Stimulated activated CD4-positive, alpha-beta T cell treated with anti-CD3 and anti-CD28 coated beads, TNF-alpha, amount 100 ng/mL, for 48 hours (primary cell): ENCODE measurements around the gene ACD.

Experiments used
- DNase-seq, 3 donors: peaks; one replicate each; pipeline ENCODE4 v3.0.0-alpha.2; 2020; ENCODE audit warnings: low read depth in 3 of 3

The ACD gene

DNA sequence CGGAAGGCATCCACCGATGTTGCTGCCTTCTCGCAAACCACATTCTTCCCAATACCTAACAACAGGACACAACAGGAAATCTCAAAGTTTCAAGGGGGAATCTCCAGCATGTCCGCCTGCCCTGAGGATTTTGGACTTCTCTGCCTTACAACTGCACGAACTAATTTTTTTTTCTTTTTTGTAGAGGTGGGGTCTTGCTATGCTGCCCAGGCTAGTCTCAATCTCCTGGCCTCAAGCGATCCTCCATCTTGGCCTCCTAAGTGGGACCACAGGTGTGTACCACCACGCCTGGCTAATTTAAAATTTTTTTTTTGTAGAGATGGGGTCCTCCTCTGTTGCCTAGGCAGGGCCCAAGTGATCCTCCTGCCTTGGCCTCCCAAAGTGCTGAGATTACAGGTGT lies 15.9 kb upstream of the ACD start:
- DNase-seq: no peak

DNA sequence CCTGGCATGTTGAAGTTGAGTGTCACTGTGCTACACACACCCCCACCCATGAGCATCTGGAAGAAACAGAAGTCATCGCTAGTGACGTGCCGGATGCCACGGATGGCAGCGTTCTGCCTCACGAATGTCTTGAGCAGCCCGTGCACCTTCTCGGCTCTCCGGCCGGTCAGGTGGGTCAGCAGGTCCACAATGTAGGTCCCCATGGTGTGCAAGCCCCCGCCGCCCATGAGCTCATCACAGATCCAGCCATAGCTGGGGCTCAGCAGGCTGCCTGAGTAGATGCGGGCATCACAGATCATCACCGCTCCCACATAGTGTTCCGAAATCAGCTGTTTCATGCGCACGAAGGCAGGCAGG lies 15.5 kb upstream of the ACD start:
- DNase-seq: no peak

DNA sequence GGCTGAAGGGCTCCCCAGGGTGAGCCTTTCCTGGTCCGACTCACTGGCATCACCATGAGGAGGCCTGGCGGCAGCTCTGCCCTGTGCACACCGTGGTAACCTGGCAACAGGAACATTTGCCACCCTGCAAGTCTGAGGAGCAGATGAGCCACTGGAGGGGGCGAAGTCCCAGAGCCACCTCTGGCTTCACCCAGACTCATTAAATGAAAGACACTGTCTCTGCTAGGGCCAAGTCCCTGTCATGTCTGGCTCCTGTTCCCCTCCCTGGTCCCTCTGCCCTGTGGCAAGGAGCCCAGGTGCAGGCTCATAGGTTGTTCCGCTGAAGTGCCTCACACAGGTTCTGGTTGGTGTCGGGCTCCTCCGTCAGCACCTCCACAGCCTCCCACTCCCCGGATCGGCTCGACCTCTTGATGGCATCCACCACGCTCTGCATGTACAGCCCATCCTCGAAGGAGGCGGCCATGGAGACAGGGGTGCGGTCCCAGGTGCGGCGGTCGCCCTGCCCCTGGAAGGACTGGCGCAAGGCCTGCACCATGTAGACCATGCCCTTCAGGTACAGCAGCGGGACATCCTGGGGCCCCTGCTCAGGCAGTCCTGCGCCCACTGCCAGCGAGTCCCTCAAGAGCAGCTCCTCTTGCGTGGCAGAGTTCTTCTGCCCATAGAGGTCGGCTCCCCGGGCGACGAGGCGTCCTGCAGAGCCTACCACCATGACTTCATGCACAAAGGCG lies 15.0 kb upstream of the ACD start:
- no peak for DNase-seq

DNA sequence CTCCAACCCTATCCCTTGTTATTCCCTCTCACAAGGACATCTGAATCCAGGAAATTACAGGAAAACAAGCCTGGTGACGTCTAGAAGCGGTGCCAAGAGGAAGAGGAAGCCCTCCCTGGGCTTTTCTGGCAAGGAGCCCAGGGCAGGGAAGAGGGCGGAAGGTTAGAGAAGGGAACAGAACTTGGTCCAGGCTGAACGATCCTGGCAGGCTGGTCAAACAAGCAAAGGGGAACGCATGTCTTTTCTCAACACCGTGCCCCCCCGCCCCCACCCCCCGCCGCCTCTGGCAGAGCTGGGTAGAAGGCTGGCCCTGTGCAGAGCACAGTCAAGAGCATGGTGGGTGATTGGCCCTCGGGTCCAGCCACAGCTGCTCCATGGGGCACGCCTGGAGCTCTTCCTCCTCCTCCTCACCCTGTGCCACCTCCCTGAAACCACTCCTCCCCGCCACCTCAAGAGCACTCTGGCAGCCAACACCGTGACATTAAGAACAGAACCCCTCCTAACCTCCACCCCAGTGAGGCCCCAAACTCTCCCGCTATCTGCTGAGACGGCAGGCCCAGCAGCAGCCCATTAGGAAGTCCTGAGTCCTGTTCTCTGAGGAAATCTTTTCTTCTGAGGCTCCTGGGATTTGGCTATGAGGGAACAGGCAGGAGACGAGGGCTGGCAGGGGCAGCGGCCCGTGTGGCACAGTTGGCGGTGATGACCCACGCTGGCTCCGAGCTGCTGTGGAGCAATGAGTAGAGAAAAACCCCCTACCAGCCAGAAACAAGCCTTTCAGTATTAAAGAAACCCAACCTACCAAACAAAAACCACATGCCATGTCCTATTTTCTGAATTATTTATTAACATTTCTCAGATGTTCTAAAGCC lies 13.9 kb upstream of the ACD start:
- DNase-seq: no peak

DNA sequence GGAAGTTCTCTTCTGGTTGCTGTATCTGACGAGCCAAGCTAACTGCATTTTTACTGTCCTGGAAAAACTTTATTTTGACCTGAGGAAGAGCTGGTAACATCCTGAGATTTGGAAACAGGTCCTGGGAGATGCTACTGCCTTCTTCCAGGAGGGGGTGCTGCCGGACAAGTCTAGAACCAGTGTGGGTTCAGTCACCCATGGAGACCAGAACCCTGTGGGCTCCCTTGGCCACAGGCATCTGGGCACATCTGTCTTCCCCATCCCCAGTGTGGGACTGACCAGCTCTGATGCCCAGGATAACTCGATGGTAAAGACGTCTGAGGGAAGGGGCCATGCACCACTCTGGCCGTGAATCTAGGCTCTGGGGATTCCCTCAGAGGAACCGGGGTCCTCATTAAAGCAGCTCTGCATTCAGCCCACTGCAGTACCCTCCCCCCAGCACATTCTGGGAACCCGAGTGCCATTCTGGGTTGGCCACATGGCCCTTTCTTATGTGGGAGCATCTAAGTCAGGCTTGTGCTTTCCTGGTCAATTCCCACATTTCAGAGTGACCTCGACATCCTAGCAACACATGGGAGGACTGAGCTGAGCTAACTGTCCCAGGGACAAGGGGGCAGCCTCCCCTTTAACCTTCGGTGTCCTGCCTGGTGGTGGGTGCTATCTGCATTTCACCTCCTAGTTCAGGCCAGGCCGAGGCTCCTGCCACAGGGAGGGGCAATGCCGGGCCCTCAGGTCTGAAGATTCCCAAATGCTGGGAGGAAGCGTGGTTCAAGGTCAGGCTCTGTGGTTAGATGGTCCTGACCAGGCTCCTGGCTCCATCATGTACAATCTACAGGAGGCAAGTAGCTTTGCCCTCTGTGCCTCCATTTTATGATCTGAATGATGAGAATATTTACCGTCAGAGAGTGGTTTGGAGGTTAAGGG lies 12.9 kb upstream of the ACD start:
- peak in 1 of 3 donors; percentile 53 for DNase-seq

DNA sequence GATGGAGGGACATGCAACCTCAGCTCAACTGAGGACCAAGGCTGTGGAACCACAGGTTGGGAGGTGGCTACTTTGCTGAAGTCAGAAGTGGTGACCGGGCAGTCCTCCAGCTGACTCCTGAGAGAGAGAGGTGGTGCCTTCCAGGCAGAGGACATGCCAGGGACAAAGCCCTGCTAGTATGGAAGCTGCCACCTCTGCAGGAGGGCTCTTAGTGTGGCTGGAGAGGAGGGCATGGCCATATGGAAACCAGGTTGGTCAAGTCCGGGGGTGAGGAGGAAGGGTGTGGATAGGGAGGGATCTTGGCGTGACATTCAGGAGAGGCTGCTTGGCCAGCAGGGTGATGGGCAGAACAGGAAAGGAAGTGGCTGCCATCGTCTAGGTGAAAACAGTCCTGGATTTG lies 12.2 kb upstream of the ACD start:
- no peak for DNase-seq

DNA sequence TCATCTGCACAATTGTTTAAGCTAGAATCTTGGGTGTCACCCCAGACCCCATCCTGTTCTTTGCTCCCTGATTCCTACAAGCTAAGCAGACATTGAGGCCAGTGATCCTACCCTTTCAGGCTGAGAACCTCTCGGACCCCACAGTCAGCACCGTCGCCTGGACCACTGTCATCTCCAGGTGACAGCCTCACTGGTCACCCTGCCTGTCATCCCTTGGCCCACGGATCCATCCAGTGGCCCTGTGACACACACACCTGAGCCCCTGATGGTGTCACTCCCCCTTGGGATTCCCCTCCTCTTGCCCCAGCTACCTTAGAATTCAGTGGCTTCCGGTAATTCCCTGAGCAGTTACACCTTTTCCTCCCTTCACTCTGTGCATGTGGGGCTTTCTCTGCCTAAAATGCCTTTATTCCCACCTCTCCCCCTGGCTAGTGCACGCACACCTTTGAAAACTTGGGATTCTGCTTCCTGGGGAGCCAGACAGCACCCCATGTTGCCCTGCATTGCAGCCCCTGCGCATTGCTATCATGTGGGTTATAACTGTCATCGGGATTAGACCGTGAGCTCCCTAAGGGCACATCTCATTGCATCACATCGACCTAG lies 9.5 kb upstream of the ACD start:
- no peak for DNase-seq

DNA sequence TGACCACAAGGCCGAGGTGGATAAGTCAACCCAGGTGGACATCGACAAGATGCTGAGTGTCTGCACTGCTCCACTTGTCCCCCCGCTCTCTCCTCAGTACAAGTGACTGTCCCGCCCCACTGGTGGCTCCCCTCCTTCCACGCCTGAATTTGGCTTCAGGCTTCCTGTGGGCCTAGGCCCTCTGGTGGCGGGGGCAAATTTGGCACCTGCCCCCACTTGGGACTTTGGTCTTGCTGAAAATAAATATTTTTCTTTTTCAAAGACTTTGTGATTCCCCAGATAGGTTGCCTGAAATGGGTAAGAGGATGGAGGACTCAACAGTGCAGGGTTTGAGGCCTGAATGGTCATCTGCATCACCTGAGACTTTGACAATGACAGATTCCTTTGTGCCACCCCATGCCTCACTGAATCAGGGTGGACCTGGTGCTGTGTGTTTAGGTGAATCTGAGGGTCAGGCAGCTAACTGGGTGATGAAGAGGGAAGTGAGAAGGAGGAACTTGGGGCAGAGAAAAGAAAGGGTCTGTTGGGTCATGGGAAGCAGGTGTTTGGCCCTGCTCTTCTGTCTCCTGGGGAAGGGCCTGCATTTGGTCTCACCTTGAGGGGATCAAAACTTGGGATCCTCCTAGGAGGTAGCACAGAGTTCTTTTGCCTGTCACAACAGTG lies 8.6 kb upstream of the ACD start:
- no peak for DNase-seq

DNA sequence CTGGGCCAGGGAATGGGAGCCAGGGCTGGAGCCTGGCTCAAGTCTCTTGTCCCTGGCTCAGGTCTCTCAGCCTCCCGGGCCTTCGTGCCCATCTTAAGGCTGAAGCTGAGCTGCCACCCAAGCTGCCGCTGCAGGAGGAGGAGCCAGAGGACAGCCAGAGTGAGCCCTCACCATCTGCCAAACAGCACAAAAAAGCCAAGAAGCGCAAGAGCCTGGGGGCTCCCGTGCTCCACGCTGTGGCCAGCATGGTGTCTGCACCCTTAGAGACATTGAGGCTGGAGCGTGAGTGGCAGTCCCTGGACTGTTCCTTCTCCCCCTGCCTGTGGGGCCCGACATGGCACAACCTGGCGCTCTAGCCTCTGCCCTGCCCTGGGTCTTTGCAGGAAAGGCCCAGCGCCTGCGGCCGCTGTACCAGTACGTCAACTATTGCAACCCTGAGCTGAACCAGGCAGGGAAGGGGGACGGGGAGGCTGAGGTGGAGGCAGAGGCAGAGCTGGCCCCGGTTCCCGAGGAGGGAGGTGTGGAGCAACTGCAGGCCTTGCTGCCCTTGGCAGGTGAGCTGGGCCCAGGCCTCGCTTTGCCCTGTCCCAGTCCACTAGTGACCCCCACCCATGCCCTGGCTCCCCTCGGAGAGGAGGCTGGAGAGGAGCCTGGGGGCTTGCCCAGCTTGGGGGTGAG lies 7.9 kb upstream of the ACD start:
- peak; percentile 56 to 85 (median 71) for DNase-seq

DNA sequence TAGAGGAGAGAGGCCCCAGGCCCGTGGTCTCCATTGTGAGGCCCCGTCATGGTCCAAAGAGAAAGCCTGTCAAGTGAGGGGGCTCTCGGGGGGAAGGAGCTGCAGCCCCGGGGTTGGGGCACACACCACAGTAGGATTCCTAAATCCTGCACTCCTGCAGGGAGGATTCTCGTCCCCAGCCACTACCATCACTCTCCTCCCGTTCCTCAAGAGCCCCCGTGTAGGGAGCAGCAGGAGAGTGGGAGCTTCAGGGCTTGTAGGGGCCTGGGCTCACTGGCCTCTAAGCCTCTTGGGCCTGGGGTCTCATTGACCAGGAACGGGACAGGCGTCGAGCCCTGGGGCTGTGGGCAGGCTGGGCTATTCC lies 7.4 kb upstream of the ACD start:
- no peak for DNase-seq

DNA sequence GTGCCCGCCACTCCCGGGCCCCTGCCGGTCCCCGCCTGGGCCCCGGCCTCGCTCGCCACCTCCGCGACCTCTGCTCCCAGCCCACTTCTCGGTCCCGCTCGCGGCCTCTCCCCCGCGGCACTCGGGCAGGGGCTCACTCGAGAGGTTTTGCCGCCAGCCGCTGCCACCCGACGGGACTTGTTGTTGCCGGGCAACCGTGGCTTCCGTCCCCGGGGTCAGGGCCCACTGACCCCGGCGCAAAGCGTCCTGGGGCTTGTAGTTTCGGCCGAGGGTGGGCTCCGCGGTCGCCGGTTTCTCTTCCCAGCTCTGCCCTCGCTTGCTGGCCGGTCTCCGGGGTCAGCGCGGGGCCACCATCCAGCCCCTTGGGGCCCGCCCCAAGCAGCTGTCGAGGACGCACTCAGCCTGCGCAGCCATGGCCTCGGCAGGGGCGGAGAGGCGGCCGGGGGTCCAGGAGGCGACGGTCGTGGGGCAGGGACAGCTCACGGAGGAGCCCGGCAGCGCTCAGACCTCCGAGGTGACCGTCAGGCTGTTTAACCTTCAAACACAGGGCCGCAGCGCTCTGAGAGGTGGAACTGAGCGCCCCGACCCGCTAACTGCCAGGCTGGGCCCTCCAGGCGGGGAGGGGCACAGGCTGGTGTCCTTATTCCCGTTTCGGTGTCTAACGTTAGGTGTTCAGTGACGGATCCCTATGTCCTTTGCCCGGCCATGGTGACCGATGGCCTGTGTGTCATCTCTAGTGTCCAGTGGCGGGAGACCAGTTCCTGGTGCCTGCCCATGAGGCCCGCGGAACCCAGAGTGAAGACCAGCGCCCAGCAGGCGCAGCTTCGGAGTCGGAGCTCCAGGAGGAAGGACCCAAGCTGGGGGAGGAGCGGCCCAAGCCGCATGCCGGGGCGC lies 6.7 kb upstream of the ACD start, which contains the start of the genes C16orf86 and ENKD1:
Gene C16orf86, plus strand, starts transcription at position 256 of the 894 bp plus-strand sequence. Its CDS starts 157 bp downstream, at position 413.
Gene ENKD1, minus strand, starts transcription at position 192 of the 894 bp plus-strand sequence. CDS start 308 bp downstream, outside the sequence.
- DNase-seq: peak; percentile 66 to 75 (median 69)

DNA sequence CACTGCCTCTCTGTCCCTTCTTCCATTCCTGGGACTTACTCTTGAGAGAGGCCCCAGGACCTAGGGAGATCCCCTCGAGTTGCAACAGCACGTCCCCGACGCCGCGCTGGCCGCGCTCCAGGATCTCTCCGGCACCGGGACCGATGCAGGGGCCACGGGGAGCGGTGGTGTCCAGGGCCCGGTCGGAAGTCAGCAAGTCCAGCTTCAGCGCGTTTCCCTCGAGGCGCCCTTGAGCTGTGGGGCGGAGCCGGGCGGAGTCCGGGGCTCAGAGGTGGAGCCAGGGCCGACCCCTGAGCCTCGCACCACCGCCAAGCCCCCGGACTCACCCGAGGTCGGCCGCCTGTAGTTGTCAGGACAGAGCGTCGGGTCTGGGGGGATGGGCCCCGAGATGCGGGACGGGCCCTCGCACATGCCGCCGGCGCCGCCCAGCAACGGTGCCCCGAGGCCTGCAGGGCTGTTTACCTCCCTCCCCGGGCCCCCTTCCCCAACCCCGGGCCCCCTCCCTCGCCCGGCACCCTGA lies 6.0 kb upstream of the ACD start:
- DNase-seq: no peak

DNA sequence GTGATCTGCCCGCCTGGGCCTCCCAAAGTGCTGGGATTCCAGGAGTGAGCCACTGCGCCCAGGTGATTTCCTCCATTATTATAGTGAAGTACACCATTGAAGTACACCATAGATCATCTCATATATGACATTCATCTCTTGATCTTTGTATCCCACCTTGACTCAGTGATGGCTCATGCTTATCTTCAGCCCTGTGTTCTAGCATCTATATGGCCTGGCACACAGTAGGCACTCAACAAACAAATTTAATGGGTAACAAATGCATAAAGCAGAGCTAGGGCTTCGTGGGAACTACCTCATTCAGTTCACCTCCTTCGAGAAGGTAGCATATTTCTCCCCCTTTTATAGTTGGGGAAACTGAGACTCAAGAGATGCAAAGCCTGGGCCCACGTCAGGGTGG lies 5.5 kb upstream of the ACD start:
- DNase-seq: no peak

DNA sequence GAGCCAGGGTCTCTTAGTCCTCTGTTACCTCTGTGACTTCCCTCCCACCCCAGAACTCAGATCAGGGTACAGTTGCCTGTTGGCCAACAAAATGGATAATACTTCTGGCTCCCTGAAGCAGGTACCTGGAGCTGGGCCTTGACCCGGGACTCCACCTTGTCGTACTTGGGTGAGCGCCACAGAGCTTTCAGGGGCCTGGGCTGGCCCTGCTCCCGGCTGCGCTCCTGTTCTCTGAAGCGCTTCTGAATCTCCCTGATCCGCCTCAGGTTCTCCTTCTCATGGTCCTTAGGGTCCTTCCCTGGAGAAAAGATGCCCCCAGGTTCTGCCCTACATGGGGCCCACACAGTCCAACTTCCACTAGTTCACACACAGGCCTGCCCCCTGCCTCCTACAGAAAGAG lies 4.8 kb upstream of the ACD start:
- no peak for DNase-seq

DNA sequence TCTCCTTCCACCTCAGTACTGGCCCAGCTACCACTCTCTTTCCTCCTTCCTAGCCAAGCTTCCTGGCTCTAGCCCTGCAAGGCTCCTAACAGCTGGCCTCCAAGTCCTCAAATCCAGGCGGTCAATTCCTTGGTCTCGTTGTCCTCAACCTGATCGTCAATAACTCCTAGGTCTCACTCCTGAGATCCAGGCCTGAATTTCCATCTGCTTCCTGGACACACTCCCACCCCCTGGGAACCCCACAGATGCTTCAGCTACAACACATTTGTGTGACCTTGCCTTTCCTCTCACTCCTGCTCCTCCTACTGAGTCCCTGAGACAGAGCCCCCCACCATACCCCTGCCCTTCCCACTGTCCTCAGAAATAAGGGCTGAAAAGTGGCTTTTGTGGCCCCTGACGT lies 4.2 kb upstream of the ACD start:
- no peak for DNase-seq

DNA sequence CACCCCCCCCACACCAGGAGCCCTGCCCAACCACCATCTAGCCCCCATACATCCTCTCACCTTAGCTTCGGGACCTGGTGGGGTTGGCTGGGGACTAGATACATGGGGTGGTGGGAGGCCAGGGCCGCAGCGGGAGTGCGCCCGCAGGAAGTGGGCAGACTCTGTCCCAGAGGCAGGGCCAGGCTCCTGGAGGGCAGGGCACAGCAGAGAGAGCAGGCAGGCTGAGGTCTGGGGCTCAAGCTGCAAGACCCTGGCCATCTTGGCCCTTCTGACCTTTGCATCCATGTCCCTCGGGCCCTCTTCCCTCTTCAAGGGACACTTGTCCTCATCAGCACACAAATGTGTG lies 3.8 kb upstream of the ACD start:
- DNase-seq: no peak

DNA sequence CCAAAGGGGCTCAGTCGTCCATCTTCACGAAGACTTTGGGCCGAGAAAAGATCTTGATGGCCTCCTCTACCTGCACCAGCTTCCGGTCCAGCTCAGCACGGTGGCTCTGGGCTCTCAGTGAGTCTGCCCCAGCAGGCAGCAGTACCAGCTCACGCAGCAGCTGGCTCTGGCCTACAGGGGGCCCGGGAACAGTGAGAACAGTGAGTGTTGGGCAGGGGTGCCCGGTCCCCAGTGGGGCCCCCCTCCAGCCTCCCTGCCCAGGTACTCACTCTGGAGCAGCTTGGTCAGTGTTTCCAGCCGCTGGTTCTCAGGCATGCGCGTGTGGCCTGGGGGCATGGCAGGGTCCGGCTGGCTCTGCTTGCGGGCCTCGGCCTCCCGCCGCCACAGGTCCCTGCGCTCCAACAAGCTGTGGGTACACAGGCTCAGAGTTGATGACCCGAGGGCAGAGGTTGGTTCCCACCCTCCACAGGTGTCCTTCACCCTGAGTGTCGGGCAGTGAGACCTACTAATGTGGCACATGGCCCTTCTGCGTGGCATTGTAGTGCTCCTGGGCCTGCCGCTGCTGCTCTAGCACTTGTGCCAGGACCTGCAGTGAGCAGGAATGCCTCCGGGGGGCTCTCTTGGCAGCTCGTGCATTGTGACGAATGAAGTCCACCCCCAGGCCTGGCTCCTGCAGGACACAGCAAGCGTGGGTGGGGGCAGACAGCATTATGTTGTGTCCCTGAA lies 3.3 kb upstream of the ACD start:
- no peak for DNase-seq

DNA sequence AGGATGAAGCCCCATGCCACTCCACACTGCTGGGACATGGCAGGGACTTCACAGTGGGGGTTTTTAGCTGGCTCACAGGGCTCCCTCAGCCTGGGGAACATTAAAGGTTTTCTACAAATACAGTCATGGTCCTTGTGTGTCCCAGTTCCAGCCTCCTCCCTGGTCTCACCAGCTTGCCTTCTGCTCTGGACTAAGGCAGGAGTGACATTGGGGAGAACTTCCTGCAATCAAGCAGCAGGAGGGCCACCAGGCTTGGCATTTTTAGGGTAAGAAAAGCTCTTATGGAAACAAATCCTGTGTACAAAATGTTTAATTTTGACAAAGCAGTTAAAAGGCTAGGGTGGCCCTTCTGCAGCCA lies 2.6 kb upstream of the ACD start:
- DNase-seq: no peak
